Stimulated activated CD4-positive, alpha-beta T cell treated with anti-CD3 and anti-CD28 coated beads, Interleukin-4, amount 100 ng/mL, for 1 hour (primary cell): Measurements from ENCODE around the gene AP2B1.
A peak's percentile ranks its signal among the peaks of the same experiment; 100 is the strongest.
"Not testable (repeated sequence)": the region's sequence is repeated elsewhere in the genome, so short reads cannot be mapped to it uniquely, and the experiment has no call there.

Experiments used
- DNase-seq: peaks from one replicate; pipeline ENCODE4 v3.0.0-alpha.2; 2020

The AP2B1 gene

GRCh38 chr17:35577830-35578196 lies 9.3 kb upstream of the AP2B1 start:
- DNase-seq, result no peak

- DNase-seq, result peak; percentile 82
Measured at GRCh38 chr17:35578197-35578928, 8.8 kb upstream of the AP2B1 start, which contains the start of gene PEX12. Gene PEX12 (minus strand): TSS chr17:35578571. CDS start chr17:35578021, 550 bp downstream.

GRCh38 chr17:35578929-35579432 lies 8.1 kb upstream of the AP2B1 start:
- no peak for DNase-seq

- DNase-seq, result no peak
Measured at GRCh38 chr17:35584061-35584460, 3.1 kb upstream of the AP2B1 start.

GRCh38 chr17:35586569-35587073 lies 501 bp upstream of the AP2B1 start:
- no peak for DNase-seq

- no peak for DNase-seq
Measured at GRCh38 chr17:35588196-35588920, 1.2 kb downstream of the AP2B1 start.

- no peak for DNase-seq
Measured at GRCh38 chr17:35596072-35596471, 8.9 kb downstream of the AP2B1 start.

GRCh38 chr17:35596530-35597233 lies 9.6 kb downstream of the AP2B1 start:
- no peak for DNase-seq

GRCh38 chr17:35597604-35598003 lies 10.5 kb downstream of the AP2B1 start:
- no peak for DNase-seq

- no peak for DNase-seq
Measured at GRCh38 chr17:35603674-35604073, 16.6 kb downstream of the AP2B1 start.

GRCh38 chr17:35605678-35606077 lies 18.6 kb downstream of the AP2B1 start:
- no peak for DNase-seq

GRCh38 chr17:35607239-35607847 lies 20.2 kb downstream of the AP2B1 start:
- DNase-seq, result no peak

- DNase-seq, result no peak
Measured at GRCh38 chr17:35609831-35610230, 22.7 kb downstream of the AP2B1 start.

GRCh38 chr17:35610746-35611145 lies 23.6 kb downstream of the AP2B1 start:
- not testable (repeated sequence) for DNase-seq

GRCh38 chr17:35612924-35613521 lies 25.9 kb downstream of the AP2B1 start:
- peak; percentile 14 for DNase-seq

- no peak for DNase-seq
Measured at GRCh38 chr17:35614810-35615209, 27.7 kb downstream of the AP2B1 start.

GRCh38 chr17:35616536-35616935 lies 29.4 kb downstream of the AP2B1 start:
- no peak for DNase-seq

GRCh38 chr17:35617505-35617904 lies 30.4 kb downstream of the AP2B1 start:
- DNase-seq, result no peak

- DNase-seq, result no peak
Measured at GRCh38 chr17:35618628-35619027, 31.5 kb downstream of the AP2B1 start.

- no peak for DNase-seq
Measured at GRCh38 chr17:35621768-35622167, 34.6 kb downstream of the AP2B1 start.

- DNase-seq, result no peak
Measured at GRCh38 chr17:35627417-35627816, 40.3 kb downstream of the AP2B1 start.

- no peak for DNase-seq
Measured at GRCh38 chr17:35630530-35631148, 43.5 kb downstream of the AP2B1 start.
